IPS-NIHi11 (cell line): ENCODE data around the gene CELA3A.
"Not testable (repeated sequence)": the region's sequence is repeated elsewhere in the genome, so short reads cannot be mapped to it uniquely, and the experiment has no call there.

Experiments used
- DNase-seq: peaks from one replicate; pipeline ENCODE4 v3.0.0; 2012; ENCODE audit warnings: mixed read lengths, low spot score

Gene CELA3A

DNA sequence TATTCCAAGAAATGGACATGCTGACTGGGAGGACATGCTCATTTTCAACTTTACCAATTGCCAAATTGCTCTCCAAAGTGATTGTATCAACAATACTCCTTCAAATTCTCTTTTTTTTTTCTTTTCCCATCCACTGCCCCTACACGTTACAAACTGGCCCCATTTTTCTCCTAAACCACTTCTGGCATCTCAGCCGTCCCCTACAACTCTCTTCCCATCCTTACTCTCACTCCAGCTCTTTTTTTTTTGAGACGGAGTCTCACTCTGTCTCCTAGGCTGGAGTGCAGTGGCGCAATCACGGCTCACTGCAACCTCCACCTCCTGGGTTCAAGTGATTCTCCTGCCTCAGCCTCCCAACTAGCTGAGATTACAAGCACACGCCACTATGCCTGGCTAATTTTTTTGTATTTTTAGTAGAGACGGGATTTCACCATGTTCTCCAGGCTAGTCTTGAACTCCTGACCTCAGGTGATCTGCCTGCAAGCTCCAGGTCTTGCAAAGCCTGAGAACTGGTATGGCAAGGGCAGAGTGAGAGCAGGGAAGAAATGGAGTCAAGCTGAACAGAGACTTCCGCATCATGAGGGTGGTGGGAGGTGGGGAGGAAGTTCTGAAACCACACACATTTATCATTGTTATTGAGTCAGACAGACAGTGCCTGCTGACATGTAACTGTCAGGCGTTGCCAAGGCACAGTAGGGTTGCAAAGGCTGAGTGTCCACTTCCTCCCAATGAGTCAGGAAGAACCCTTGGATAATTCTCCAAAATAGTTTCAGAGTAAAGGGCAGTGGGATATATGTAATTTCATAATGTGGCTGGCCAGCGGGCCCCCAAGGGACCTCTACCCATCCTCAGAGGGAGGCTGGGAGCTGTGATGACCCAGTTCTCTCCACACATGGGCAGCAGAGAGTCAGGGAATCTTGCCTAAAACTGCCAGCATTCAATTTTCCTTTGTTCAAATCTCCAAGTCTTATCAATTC lies 17.4 kb downstream of the CELA3A start:
- no peak for DNase-seq

DNA sequence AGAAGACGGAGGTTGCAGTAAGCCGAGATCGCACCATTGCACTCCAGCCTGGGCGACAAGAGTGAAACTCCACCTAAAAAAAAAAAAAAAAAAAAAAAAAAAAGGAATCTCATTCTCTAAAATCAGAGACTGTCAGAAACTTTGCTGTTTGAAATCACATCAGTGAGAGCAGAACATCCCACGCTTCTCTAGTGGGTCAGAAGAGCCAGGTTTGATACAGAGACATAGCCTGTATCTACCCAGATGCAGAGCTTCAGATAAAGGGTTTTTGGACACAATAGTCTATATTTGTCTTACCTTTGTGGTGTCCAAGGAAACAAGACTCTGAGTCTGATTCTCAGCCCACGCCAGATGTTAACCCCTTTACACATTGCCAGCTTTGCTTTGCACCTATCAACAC lies 19.6 kb downstream of the CELA3A start:
- no peak for DNase-seq

- DNase-seq: peak; percentile 59
These were observed 23.3 kb downstream of the CELA3A start for GRCh38 chr1:22024485-22025367.

- peak; percentile 88 for DNase-seq
These were observed 24.1 kb downstream of the CELA3A start for GRCh38 chr1:22025368-22026155.

- DNase-seq: no peak
These were observed 25.4 kb downstream of the CELA3A start for GRCh38 chr1:22026924-22027289.

DNA sequence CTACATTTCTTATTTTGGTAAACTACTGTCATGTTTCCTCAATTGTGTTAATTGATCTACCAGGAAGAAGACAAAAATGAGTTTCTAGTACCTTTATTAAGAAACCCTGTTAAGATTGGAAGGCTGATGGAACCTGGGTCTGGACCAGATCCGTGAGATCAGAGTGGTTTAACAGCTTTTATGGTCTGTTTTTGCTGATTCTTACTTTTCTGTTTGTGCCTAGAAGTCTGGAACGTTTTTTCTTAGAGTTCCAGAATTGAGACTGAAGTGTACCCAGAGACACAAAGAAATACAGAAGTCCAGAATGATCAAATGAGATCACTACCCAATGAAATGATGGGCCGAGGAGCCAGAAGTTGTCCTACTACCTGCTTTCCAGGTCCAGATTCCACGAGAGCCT lies 28.6 kb downstream of the CELA3A start:
- DNase-seq: no peak

GRCh38 chr1:22030473-22030872 lies 29.0 kb downstream of the CELA3A start:
- DNase-seq: no peak

DNA sequence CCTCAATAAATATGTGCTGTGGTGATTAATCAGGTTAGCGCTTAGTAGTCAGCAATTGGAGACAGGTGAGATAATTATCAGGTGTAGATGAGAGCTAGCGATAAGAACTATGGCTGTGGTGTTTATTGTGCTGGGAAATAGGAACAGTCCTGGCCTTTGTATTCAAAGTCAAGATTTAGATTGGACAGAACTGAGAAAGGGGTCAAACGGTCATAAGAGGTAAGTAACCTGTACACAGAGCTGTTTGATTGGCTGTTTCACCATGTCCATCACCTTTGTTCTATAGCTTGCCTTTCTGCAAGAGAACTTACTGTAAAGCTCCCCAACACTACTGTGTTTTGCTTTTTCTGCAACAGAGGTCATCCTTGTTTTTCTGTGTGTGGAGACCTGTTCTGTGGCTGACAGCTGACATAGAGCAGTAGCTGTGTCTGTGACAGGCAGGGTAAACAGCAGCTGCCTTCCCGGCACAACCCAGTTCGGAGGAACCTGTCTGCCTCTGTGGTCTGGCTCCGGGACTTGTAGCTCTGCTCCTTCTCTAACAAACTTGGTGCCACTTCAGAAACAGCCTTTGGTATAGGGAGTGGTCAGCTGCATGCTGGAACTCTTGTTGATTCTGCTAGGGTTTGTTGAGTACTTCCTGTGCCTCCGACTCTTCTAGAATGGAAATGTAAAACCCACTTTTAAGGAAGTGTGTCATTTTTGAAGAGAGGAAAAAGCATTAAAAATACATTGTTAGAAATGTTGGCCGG lies 29.9 kb downstream of the CELA3A start:
- no peak for DNase-seq

DNA sequence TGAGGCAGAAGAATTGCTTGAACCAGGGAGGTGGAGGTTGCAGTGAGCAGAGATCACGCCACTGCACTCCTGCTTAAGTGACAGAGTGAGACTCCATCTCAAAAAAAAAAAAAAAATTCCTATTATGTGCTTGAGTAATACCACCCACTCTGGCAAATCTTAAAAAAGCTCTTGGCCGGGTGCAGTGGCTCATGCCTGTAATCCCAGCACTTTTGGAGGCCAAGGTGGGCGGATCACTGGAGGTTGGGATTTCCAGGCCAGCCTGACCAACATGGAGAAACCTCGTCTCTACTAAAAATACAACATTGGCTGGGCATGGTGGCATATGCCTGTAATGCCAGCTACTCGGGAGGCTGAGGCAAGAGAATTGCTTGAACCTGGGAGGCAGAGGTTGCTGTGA lies 33.4 kb downstream of the CELA3A start:
- not testable (repeated sequence) for DNase-seq

GRCh38 chr1:22037520-22037919 lies 36.1 kb downstream of the CELA3A start:
- no peak for DNase-seq

DNA sequence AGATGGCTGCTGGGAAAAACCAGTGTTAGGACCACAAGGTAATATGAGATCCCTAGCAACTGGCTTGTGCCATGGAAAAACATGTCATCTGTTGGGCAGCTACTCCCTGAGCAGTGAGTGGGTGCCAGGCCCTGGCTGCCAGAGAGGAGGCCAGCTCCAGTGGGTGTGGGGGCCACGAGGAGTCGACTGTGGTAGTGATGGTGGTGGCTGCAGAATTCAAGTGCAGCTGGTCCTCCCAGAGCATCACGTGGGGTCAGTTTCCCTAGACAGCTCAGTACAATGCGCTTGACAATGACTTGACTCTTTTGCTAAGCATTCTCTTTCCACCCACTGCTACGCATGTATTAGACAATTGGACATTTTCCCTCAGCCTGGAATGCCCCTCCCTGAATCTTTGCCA lies 36.6 kb downstream of the CELA3A start:
- no peak for DNase-seq

DNA sequence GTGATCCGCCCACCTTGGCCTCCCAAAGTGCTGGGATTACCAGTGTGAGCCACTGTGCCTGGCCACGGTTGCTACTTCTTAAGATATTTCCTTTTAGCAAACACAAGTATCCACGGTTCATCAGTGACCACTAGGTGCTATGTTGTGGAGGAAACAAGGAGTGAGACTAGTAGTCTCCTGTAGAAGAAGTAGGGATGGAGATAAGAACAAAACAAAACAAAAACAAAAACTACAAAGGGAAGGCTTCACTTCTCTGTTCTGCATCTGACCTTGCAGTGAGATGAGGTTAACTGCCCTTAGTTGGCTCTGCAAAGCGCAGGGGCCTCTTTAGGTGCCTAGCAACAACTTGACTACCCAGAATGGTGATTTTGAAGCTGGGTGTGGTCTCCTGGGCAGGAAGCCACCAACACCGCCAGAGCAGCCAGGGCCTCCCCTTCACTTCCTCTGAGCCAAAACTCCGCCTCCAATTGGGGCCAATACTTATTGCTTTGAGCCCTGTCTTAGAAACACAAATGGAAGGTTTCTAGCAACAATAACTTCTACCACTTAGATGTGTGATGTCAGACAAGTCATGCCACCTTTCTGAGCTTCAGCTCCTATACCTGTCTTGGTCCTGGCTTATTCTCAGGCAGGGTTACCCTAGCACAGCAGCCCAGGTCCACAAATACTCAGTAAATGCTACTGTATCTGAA lies 38.3 kb downstream of the CELA3A start:
- DNase-seq: peak; percentile 48

GRCh38 chr1:22040286-22040623 lies 38.8 kb downstream of the CELA3A start:
- no peak for DNase-seq

DNA sequence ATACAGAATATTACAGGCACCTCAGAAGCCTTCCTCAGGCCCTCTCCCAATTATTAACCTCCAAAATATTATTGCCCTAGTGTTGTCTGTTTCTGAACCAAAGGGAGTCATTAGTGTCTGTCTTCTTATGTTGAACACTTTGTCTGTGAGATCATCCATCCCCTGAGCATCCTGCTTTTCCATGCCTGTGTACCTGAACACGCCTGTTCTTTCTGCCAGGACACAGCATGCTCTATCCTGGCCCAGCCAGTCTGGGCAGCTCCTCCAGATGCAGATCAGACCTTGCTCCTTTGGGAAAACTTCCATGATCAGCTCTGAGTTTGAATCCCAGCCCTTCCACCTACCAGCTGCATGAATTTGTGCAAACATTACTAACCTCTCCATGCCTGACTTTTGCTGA lies 40.0 kb downstream of the CELA3A start:
- DNase-seq: no peak

- no peak for DNase-seq
These were observed 41.8 kb downstream of the CELA3A start for GRCh38 chr1:22043198-22043769.

DNA sequence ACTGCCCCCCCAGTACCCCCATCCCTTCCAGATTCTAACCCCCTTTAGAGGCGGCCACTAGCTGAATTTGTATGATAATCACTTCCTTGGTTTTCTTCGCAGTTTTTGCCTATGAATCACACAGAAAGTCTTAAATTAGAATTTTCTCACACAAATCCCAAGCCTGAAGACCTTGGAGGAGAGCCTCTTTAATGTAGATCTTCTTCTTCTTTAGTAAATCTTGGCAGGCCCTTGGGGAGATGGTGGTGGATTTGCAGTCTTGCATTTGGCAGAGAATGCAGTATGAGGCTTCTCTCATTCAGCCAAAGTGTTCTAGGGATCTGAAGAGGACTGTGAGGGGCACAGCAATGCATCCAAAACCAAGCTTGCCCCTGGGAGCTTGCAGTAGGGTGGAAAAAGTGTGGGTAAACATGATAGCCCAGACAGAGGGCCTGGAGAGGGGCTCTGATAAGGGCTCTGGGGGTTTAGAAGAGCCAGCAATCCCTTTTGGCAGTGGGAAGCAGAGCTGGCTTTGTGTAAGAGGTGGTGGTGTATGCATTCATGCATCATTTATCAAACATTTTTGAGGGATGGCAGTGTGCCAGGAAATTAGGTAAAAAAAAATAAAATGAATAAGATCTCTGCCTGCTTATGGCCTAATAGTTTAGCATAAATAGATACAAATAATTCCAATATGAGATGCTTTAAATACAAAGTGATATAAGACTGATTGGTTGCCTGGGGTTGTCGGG lies 43.4 kb downstream of the CELA3A start:
- no peak for DNase-seq

GRCh38 chr1:22045604-22046228 lies 44.3 kb downstream of the CELA3A start:
- no peak for DNase-seq

DNA sequence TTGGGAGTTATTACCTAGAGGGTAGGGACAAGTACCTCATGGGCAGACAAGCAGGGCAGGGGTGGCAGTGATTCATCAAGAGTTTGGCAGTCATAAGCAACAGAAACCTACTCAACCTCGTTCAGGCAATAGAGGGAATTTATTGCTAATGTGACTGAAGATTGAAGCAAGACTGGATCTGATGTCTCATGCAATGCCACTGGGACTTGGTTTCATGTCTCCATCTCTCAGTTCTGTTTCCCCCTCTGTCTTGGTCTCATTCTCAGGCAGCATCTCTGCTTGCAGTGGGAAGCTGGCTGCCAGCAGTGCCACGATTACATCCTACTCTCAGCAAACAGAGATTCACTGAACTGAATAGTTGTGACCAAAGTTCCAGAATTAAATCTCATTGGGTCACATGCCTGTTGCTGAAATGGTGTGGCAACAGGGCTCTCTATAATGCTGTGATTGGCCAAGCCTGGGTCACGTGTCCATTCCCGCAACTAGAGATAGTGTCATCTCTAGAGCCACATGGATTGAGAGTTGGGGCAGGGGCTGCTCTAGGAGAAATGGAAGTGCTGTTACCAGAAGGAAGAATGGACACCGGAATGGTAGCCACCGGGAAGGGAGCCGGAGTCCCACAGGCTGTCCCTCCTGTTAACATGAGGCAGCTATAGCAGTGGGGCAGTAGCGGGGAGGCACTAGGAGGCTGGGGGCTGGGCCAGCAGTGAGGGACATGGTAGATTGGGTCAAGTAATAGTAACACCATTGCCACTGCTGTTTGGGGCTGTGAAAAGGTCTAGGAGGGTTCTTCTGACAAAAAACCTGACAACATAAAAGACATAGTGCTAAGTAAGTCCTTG lies 47.1 kb downstream of the CELA3A start:
- DNase-seq: no peak
